K562 (cell line): ENCODE results near the gene VPS37B. TPM values are rescaled to one million over a fixed set of nuclear protein-coding genes. Genes with fewer than 3 reads are reported as not detected.

Experiments
- BRCA1 ChIP-seq, 2 experiments: fragments of 450-650 bp in 1 of 2; sonication (generic) in 1 of 2; formaldehyde crosslinking in 1 of 2; IDR thresholded peaks; 2 replicates each; pipeline versions ENCODE4 v1.5.0 to v1.6.1; 2017 to 2020; ENCODE audit warnings: mild to moderate bottlenecking in 1 of 2, missing genetic modification reagents in 1 of 2
- CBX2 ChIP-seq: fragments of 200-600 bp; sonication (generic); IDR thresholded peaks from one replicate; pipeline ENCODE4 v1.6.1; 2012; ENCODE audit warnings: mild to moderate bottlenecking, low read length, inconsistent platforms; ENCODE audit not compliant: insufficient read depth, poor library complexity, severe bottlenecking
- E2F3 ChIP-seq: fragments of 250-450 bp; sonication (Bioruptor Pico); IDR thresholded peaks from 2 replicates; pipeline ENCODE4 v1.4.0; 2020; ENCODE audit warnings: mild to moderate bottlenecking
- ERF ChIP-seq: fragments of 450-650 bp; formaldehyde crosslinking; IDR thresholded peaks from 2 replicates; pipeline ENCODE4 v1.4.0; 2020; ENCODE audit warnings: mild to moderate bottlenecking, mixed read lengths
- ILF3 ChIP-seq: fragments of 450-650 bp; IDR thresholded peaks from 2 replicates; pipeline ENCODE4 v1.6.1; 2018; ENCODE audit warnings: antibody characterized with exemption, mild to moderate bottlenecking, moderate library complexity, borderline replicate concordance
- RCOR1 ChIP-seq, 2 experiments: IDR thresholded peaks; 2 replicates each; pipeline ENCODE4 v1.6.1; 2012; ENCODE audit warnings: low read depth in 2 of 2, low read length in 2 of 2, borderline replicate concordance in 1 of 2, improper control_type of control experiment in 1 of 2
- SMAD3 ChIP-seq: fragments of 450-650 bp; formaldehyde crosslinking; conservative IDR thresholded peaks from 2 replicates; pipeline ENCODE4 v1.4.0; 2020; ENCODE audit warnings: mild to moderate bottlenecking
- ZEB2 ChIP-seq: fragments of 450-650 bp; IDR thresholded peaks from 2 replicates; pipeline ENCODE4 v1.6.1; 2016
- ZNF668 ChIP-seq: fragments of 250-450 bp; sonication (Bioruptor Pico); IDR thresholded peaks from 2 replicates; pipeline ENCODE4 v1.8.0; 2022; ENCODE audit warnings: mild to moderate bottlenecking, inconsistent platforms
- ZNF707 ChIP-seq: fragments of 250-450 bp; sonication (Bioruptor Pico); conservative IDR thresholded peaks from 2 replicates; pipeline ENCODE4 v1.8.0; 2022; ENCODE audit warnings: inconsistent platforms, mild to moderate bottlenecking, moderate library complexity
- polyA plus RNA-seq, 8 experiments: library from polyadenylated mRNA; depleted of rRNA in 4 of 8; stranded (reverse) in 5 of 8; unstranded in 3 of 8; fragments of >200 nt; fragmentation: Nextera tagmentation in 2 of 8; fragmentation: Illumina TruSeq in 1 of 8; extraction: Ambion mirVana in 2 of 8; extraction: Trizol in 1 of 8; gene quantifications; 2 replicates each; pipeline versions ENCODE4 v1.2.1 to v1.2.3, GENCODE V29; 2011 to 2014; ENCODE audit warnings: inconsistent platforms in 1 of 8, missing spikeins in 1 of 8
- total RNA-seq, 7 experiments: library from RNA; depleted of rRNA in 6 of 7; stranded (reverse); fragments of >200 nt in 6 of 7; fragmentation: Illumina TruSeq in 2 of 7; extraction: Trizol in 2 of 7; gene quantifications; 2 replicates each; pipeline versions ENCODE4 v1.2.1 to v1.2.3, GENCODE V29; 2011 to 2021; ENCODE audit warnings: low replicate concordance in 1 of 7
- TF ChIP-seq, protein P1 (sequence below): fragments of 250-450 bp; sonication (Bioruptor Pico); IDR thresholded peaks from 2 replicates; pipeline ENCODE4 v1.8.0; 2022; ENCODE audit warnings: inconsistent platforms, mild to moderate bottlenecking, moderate library complexity, borderline replicate concordance
- TF ChIP-seq, protein P2 (sequence below): sonication (generic); formaldehyde crosslinking; IDR thresholded peaks from 2 replicates; pipeline ENCODE4 v1.8.0; 2022; ENCODE audit warnings: missing genetic modification reagents, mild to moderate bottlenecking, borderline replicate concordance
- TF ChIP-seq, protein P3 (sequence below): sonication (generic); formaldehyde crosslinking; IDR thresholded peaks from 2 replicates; pipeline ENCODE4 v1.8.1; 2023; ENCODE audit warnings: mild to moderate bottlenecking, missing genetic modification reagents
- TF ChIP-seq, protein P4 (sequence below): fragments of 450-650 bp; formaldehyde crosslinking; IDR thresholded peaks from 2 replicates; pipeline ENCODE4 v1.4.0; 2020; ENCODE audit warnings: mild to moderate bottlenecking, moderate library complexity
- TF ChIP-seq, protein P5 (sequence below): fragments of 450-650 bp; IDR thresholded peaks from 2 replicates; pipeline ENCODE4 v1.6.1; 2018; ENCODE audit not compliant: partially characterized antibody
- TF ChIP-seq, protein P6 (sequence below): fragments of 250-450 bp; sonication (Bioruptor Pico); IDR thresholded peaks from 2 replicates; pipeline ENCODE4 v1.5.0; 2020; ENCODE audit warnings: mild to moderate bottlenecking

Gene VPS37B
- total and polyA plus RNA-seq, 9 of the 15 experiments (the other 6 are each of a cell fraction or from before 2014, with no cell fraction given): 0.28 to 37.4 (median 17.9) TPM

DNA sequence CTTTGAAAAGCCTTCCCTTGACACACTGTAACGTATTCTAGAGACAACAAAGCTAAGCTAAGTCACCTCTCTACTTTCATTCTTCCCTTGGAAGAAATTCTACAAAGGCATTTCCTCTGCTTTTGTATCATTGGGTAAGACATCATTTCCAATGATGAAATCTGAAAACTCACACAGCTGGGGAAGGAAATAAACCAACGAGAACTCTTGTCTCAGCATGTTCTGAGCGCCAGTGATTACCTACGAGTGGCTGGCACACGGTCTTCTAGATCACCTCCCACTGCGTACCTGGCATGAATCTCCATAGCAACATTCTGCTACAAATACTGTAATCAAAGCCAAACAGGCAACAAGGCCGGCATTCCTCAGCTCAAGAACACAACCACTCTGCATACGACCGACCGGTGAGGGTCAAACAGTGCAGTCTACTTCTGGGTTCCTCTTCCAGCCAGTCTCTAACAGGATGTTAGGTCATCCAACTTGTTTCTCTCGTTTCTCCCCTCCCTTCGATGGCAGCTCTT, 7.6 kb downstream of the VPS37B start (continued):
- TF ChIP-seq, protein P1, sequence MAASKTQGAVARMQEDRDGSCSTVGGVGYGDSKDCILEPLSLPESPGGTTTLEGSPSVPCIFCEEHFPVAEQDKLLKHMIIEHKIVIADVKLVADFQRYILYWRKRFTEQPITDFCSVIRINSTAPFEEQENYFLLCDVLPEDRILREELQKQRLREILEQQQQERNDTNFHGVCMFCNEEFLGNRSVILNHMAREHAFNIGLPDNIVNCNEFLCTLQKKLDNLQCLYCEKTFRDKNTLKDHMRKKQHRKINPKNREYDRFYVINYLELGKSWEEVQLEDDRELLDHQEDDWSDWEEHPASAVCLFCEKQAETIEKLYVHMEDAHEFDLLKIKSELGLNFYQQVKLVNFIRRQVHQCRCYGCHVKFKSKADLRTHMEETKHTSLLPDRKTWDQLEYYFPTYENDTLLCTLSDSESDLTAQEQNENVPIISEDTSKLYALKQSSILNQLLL: no peak
- TF ChIP-seq SMAD3 (no peak), BRCA1 (IDR thresholded peaks at IDR 0.05) (no peak), BRCA1 (CRISPR knock-in tag; IDR thresholded peaks at IDR 0.05) (no peak), ERF (CRISPR knock-in tag) (0 out of 2 replicates have a peak, but pooled peaks have one; percentile 47), ILF3 (no peak), RCOR1 (IDR thresholded peaks at IDR 0.05; ENCODE audit: borderline replicate concordance in 1 of 2, low read depth in 2 of 2, low read length in 2 of 2) (no peak), E2F3 (no peak), ZEB2 (no peak), ZNF668 (CRISPR knock-in tag) (no peak), ZNF707 (CRISPR knock-in tag) (no peak), CBX2 (no peak)
- TF ChIP-seq, protein P2, sequence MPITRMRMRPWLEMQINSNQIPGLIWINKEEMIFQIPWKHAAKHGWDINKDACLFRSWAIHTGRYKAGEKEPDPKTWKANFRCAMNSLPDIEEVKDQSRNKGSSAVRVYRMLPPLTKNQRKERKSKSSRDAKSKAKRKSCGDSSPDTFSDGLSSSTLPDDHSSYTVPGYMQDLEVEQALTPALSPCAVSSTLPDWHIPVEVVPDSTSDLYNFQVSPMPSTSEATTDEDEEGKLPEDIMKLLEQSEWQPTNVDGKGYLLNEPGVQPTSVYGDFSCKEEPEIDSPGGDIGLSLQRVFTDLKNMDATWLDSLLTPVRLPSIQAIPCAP (CRISPR knock-in tag): no peak
- TF ChIP-seq, protein P3, sequence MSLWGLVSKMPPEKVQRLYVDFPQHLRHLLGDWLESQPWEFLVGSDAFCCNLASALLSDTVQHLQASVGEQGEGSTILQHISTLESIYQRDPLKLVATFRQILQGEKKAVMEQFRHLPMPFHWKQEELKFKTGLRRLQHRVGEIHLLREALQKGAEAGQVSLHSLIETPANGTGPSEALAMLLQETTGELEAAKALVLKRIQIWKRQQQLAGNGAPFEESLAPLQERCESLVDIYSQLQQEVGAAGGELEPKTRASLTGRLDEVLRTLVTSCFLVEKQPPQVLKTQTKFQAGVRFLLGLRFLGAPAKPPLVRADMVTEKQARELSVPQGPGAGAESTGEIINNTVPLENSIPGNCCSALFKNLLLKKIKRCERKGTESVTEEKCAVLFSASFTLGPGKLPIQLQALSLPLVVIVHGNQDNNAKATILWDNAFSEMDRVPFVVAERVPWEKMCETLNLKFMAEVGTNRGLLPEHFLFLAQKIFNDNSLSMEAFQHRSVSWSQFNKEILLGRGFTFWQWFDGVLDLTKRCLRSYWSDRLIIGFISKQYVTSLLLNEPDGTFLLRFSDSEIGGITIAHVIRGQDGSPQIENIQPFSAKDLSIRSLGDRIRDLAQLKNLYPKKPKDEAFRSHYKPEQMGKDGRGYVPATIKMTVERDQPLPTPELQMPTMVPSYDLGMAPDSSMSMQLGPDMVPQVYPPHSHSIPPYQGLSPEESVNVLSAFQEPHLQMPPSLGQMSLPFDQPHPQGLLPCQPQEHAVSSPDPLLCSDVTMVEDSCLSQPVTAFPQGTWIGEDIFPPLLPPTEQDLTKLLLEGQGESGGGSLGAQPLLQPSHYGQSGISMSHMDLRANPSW (CRISPR knock-in tag): no peak
- TF ChIP-seq, protein P4, sequence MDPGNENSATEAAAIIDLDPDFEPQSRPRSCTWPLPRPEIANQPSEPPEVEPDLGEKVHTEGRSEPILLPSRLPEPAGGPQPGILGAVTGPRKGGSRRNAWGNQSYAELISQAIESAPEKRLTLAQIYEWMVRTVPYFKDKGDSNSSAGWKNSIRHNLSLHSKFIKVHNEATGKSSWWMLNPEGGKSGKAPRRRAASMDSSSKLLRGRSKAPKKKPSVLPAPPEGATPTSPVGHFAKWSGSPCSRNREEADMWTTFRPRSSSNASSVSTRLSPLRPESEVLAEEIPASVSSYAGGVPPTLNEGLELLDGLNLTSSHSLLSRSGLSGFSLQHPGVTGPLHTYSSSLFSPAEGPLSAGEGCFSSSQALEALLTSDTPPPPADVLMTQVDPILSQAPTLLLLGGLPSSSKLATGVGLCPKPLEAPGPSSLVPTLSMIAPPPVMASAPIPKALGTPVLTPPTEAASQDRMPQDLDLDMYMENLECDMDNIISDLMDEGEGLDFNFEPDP (CRISPR knock-in tag): no peak
- TF ChIP-seq, protein P5, sequence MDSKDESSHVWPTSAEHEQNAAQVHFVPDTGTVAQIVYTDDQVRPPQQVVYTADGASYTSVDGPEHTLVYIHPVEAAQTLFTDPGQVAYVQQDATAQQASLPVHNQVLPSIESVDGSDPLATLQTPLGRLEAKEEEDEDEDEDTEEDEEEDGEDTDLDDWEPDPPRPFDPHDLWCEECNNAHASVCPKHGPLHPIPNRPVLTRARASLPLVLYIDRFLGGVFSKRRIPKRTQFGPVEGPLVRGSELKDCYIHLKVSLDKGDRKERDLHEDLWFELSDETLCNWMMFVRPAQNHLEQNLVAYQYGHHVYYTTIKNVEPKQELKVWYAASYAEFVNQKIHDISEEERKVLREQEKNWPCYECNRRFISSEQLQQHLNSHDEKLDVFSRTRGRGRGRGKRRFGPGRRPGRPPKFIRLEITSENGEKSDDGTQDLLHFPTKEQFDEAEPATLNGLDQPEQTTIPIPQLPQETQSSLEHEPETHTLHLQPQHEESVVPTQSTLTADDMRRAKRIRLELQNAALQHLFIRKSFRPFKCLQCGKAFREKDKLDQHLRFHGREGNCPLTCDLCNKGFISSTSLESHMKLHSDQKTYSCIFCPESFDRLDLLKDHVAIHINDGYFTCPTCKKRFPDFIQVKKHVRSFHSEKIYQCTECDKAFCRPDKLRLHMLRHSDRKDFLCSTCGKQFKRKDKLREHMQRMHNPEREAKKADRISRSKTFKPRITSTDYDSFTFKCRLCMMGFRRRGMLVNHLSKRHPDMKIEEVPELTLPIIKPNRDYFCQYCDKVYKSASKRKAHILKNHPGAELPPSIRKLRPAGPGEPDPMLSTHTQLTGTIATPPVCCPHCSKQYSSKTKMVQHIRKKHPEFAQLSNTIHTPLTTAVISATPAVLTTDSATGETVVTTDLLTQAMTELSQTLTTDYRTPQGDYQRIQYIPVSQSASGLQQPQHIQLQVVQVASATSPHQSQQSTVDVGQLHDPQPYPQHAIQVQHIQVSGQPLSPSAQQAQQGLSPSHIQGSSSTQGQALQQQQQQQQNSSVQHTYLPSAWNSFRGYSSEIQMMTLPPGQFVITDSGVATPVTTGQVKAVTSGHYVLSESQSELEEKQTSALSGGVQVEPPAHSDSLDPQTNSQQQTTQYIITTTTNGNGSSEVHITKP: no peak
- TF ChIP-seq, protein P6, sequence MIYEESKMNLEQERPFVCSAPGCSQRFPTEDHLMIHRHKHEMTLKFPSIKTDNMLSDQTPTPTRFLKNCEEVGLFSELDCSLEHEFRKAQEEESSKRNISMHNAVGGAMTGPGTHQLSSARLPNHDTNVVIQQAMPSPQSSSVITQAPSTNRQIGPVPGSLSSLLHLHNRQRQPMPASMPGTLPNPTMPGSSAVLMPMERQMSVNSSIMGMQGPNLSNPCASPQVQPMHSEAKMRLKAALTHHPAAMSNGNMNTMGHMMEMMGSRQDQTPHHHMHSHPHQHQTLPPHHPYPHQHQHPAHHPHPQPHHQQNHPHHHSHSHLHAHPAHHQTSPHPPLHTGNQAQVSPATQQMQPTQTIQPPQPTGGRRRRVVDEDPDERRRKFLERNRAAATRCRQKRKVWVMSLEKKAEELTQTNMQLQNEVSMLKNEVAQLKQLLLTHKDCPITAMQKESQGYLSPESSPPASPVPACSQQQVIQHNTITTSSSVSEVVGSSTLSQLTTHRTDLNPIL: no peak
